ENCODE data around the gene TRPM8. TPM values are rescaled to one million over a fixed set of nuclear protein-coding genes. Genes with fewer than 3 reads are reported as not detected.

Gene TRPM8
- total and polyA plus RNA-seq, 2 of the 8 experiments (the other 6 are each of a cell fraction or from before 2014, with no cell fraction given) = 0.18 to 0.54 TPM

DNA sequence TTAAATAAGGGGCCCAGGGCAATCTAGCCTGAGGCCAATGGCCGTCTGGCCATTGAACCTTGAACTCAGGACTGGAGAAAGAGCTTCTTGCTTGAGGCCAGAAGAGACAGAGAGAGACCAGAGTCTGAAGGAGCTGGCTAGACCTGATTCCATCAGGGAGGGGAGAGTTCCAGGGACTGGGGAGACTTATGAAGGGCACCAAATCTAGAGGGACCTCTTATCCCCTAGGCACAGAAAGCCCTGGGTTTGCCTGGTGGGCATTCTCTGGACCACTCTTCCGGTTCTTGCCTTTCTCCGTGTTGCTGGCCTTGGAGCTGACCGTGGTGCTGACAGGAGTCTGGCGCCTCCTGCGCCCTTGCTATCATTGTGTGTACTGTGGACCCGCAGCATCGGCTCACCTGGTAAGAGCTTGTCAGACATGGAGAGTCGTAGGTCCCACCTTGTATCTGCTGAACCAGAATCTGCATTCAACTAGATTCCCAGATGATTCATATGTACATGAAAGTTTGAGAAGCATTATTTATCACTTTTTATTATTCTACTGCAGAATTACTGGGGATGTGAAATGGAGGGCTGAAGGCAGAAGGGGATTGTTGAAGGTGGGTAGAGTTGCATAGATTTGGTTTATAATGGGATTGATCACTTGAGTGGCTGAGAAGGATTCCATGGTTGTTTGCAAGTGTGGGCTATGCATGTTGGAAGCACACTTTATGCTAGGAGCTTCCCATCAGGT, 4.3 kb upstream of the TRPM8 start:
- no peaks in the 10 kb centered on the region for H4K20me1 ChIP-seq (replicated peaks in 1 of 2; ENCODE audit: control insufficient read depth in 1 of 2, insufficient read depth in 2 of 2, low read length in 2 of 2)
- H4K5ac ChIP-seq (ENCODE audit: insufficient read length, low read depth, low read length) = no peak overlapping the region
- no peak overlapping the region for H3K9ac ChIP-seq (replicated peaks in 1 of 4; ENCODE audit: extremely low read depth in 1 of 4, low read depth in 3 of 4, low read length in 3 of 4)
- H3K4me3 ChIP-seq (ENCODE audit: extremely low read depth in 1 of 4, insufficient read depth in 2 of 4, low read depth in 3 of 4, low read length in 4 of 4) = no peak overlapping the region
- H4K8ac ChIP-seq (ENCODE audit: extremely low read depth, insufficient read depth, low read length) = no peak overlapping the region
- TF ChIP-seq CREB1 (IDR thresholded peaks at IDR 0.05) = no peak
- no peak for TF ChIP-seq ASH2L (IDR thresholded peaks at IDR 0.05; ENCODE audit: low read length)
- peak; percentile 37; the same call in 1 of the 2 replicates for TF ChIP-seq GABPA (IDR thresholded peaks at IDR 0.05; ENCODE audit: borderline replicate concordance, insufficient read depth, low read length)
- peak in 1 of 2 experiments; percentile 78; a peak in 2 of 4 replicates for TF ChIP-seq SIN3A (conservative IDR thresholded peaks at IDR 0.05 in 1 of 2, IDR thresholded peaks at IDR 0.05 in 1 of 2; ENCODE audit: low read depth in 1 of 2, low read length in 2 of 2)
- no peak for TF ChIP-seq SP2 (IDR thresholded peaks at IDR 0.05; ENCODE audit: low read length)
- TF ChIP-seq SP1 (IDR thresholded peaks at IDR 0.05; ENCODE audit: low read depth, low read length) = peak; percentile 68; the same call in 1 of the 2 replicates
- H4K91ac ChIP-seq (replicated peaks; ENCODE audit: insufficient read length, low read length) = no peak overlapping the region
- 0 out of 4 replicates have a peak, but pooled peaks cover 0 to 2% of the 10 kb centered on the region in 2 experiments for H3K79me2 ChIP-seq (ENCODE audit: control insufficient read depth in 1 of 2, insufficient read depth in 2 of 2, low read length in 2 of 2)
- no peak overlapping the region for H3K14ac ChIP-seq (ENCODE audit: insufficient read length)
- H2BK5ac ChIP-seq (ENCODE audit: low read depth, low read length) = no peak overlapping the region
- H3K27me3 ChIP-seq (replicated peaks in 1 of 4; ENCODE audit: control insufficient read depth in 3 of 4, extremely low read depth in 1 of 4, insufficient read depth in 3 of 4, low read length in 3 of 4) = no peaks in the 10 kb centered on the region
- H2BK15ac ChIP-seq (ENCODE audit: low read length) = no peak overlapping the region
- H3K56ac ChIP-seq (replicated peaks; ENCODE audit: insufficient read length, low read depth, low read length) = no peak overlapping the region
- no peak overlapping the region for H3K23ac ChIP-seq (ENCODE audit: insufficient read length)
- no peaks in the 10 kb centered on the region for H3K23me2 ChIP-seq (ENCODE audit: low read depth, low read length)
- no peak overlapping the region for H2AFZ ChIP-seq (ENCODE audit: low read length)
- no peak overlapping the region for H2BK12ac ChIP-seq (ENCODE audit: low read depth, low read length)
- no peaks in the 10 kb centered on the region for H3K79me1 ChIP-seq (ENCODE audit: low read depth, low read length)
- ChIA-PET CTCF (ENCODE audit: partially characterized antibody) (interaction anchor here (0.6 to 1.7 kb wide), 6 partner anchors 10 to 437 kb away, joined by 3 to 8 read pairs (median 4); no protein-coding TSS in a partner anchor), POLR2A (ENCODE audit: partially characterized antibody) (no interaction called here)
- H2BK20ac ChIP-seq (ENCODE audit: low read length) = no peak overlapping the region
- H3K4ac ChIP-seq (replicated peaks; ENCODE audit: insufficient read length, low read depth, low read length) = no peak overlapping the region
- H3K27ac ChIP-seq (ENCODE audit: low read depth, low read length) = no peak overlapping the region
- no peaks in the 10 kb centered on the region for H3K9me3 ChIP-seq (ENCODE audit: insufficient read depth in 2 of 2, low read depth in 1 of 2, low read length in 1 of 2)
- FAIRE-seq (no peak), DNase-seq (ENCODE audit: low read depth in 1 of 2, low spot score in 2 of 2) (peak in 1 of 2 experiments; percentile 86)
- peaks cover 0 to 3% (median 1%) of the 10 kb centered on the region in 4 experiments; a peak in 2 of 7 replicates for H3K4me1 ChIP-seq (replicated peaks in 1 of 4; ENCODE audit: control insufficient read depth in 3 of 4, insufficient read depth in 4 of 4, low read length in 3 of 4)
- no peak overlapping the region for H2AK5ac ChIP-seq (ENCODE audit: low read depth, low read length)
- H3K18ac ChIP-seq (ENCODE audit: extremely low read depth, low read length) = no peak overlapping the region
- H2BK120ac ChIP-seq (replicated peaks; ENCODE audit: low read depth, low read length) = no peak overlapping the region
- no peaks in the 10 kb centered on the region for H3K36me3 ChIP-seq (ENCODE audit: control insufficient read depth in 2 of 4, insufficient read depth in 4 of 4, low read length in 3 of 4)
- H3K4me2 ChIP-seq (ENCODE audit: insufficient read depth in 1 of 2, low read depth in 2 of 2, low read length in 2 of 2) = no peak overlapping the region
- 53% methylated on average over 9 of the region's 9 CpGs; no CpG with 5 or more reads in 1 of the 2 experiments for WGBS, 2 experiments (ENCODE audit: extremely low coverage in 1 of 2, insufficient coverage in 1 of 2, insufficient read length in 1 of 2, insufficient replicate concordance in 2 of 2, low coverage in 1 of 2, low lambda C conversion rate in 2 of 2, missing lambda C conversion rate in 1 of 2)
